HFFc6 (cell line): ENCODE results near the gene ZDHHC17. TPM values are rescaled to one million over a fixed set of nuclear protein-coding genes. Genes with fewer than 3 reads are reported as not detected.

Experiments
- DNase-seq: peaks from one replicate; pipeline ENCODE4 v3.0.0-alpha.2; 2018
- H3K27ac Mint-ChIP-seq: 2 replicates; pipeline ENCODE4 v1.8.0; 2020; ENCODE audit warnings: mild to moderate bottlenecking, mixed read lengths
- H3K27me3 Mint-ChIP-seq: 2 replicates; pipeline ENCODE4 v1.8.0; 2021; ENCODE audit warnings: mild to moderate bottlenecking, moderate library complexity, mixed read lengths; ENCODE audit not compliant: insufficient read depth
- H3K36me3 Mint-ChIP-seq: 2 replicates; pipeline ENCODE4 v1.8.0; 2021; ENCODE audit warnings: low read depth, mixed read lengths
- H3K4me1 Mint-ChIP-seq: 2 replicates; pipeline ENCODE4 v1.8.0; 2020; ENCODE audit warnings: low read depth, mixed read lengths
- H3K4me3 Mint-ChIP-seq: 2 replicates; pipeline ENCODE4 v1.8.0; 2020; ENCODE audit warnings: mild to moderate bottlenecking, moderate library complexity, mixed read lengths
- H3K9me3 Mint-ChIP-seq: 2 replicates; pipeline ENCODE4 v1.8.0; 2020; ENCODE audit warnings: mild to moderate bottlenecking, mixed read lengths
- CTCF ChIP-seq: fragments of 200-600 bp; sonication (generic); IDR thresholded peaks from 2 replicates; pipeline ENCODE4 v1.5.0; 2021; ENCODE audit warnings: antibody characterized with exemption, mild to moderate bottlenecking
- total RNA-seq, 6 experiments: library from RNA; stranded (reverse); fragmentation: NEBNext Ultra II Directional; extraction: Animal tissue kit (Norgen Biotek cat#: 25700); gene quantifications; 2 replicates in 1 of 6; 3 replicates in 5 of 6; pipeline ENCODE4 v1.2.3, GENCODE V29; 2021

Gene ZDHHC17
- total RNA-seq, 6 experiments from 2014 or later: 16.0 to 23.6 (median 19.2) TPM

- TF ChIP-seq CTCF: no peak
- no peak overlapping the region for H3K4me3 Mint-ChIP-seq
- no peak overlapping the region for H3K27ac Mint-ChIP-seq
- peaks cover 18% of the 10 kb centered on the region for H3K4me1 Mint-ChIP-seq
- no peaks in the 10 kb centered on the region for H3K36me3 Mint-ChIP-seq
- no peaks in the 10 kb centered on the region for H3K9me3 Mint-ChIP-seq
- no peaks in the 10 kb centered on the region for H3K27me3 Mint-ChIP-seq
- DNase-seq: no peak
Measured at GRCh38 chr12:76755829-76756379, 8.0 kb upstream of the ZDHHC17 start.

DNA sequence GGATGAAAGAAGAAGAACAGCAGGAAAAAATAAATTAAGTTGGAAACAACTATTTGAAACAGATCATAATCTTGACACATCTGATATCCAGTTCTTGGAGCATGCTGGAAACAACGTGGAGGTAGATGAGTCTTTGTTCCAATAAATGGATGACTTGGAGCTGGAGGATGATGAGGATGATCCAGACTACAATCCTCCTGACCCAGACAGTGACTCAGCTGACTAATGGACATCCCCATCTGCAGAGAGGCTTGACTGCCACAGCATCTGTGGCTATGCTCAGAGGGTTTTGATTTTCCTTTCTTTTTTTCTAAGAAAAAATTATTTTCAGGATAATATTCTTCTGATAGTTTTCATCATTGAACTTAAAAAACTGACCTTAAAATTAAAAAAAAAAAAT is 6.2 kb upstream of the ZDHHC17 start:
- H3K4me3 Mint-ChIP-seq: no peak overlapping the region
- H3K36me3 Mint-ChIP-seq: no peaks in the 10 kb centered on the region
- H3K27me3 Mint-ChIP-seq: no peaks in the 10 kb centered on the region
- no peak for TF ChIP-seq CTCF
- peak; percentile 16 for DNase-seq
- peak overlapping the region; percentile 2 for H3K27ac Mint-ChIP-seq
- no peaks in the 10 kb centered on the region for H3K9me3 Mint-ChIP-seq
- H3K4me1 Mint-ChIP-seq: peaks cover 21% of the 10 kb centered on the region

GRCh38 chr12:76762601-76762980 is 1.3 kb upstream of the ZDHHC17 start:
- H3K27ac Mint-ChIP-seq: peak overlapping the region; percentile 96
- peaks cover 3% of the 10 kb centered on the region; the same call in 1 of the 2 replicates for H3K36me3 Mint-ChIP-seq
- DNase-seq: no peak
- H3K4me3 Mint-ChIP-seq: peak overlapping the region; percentile 94
- peaks cover 41% of the 10 kb centered on the region for H3K4me1 Mint-ChIP-seq
- H3K27me3 Mint-ChIP-seq: peaks cover 1% of the 10 kb centered on the region
- no peak for TF ChIP-seq CTCF
- H3K9me3 Mint-ChIP-seq: no peaks in the 10 kb centered on the region

DNA sequence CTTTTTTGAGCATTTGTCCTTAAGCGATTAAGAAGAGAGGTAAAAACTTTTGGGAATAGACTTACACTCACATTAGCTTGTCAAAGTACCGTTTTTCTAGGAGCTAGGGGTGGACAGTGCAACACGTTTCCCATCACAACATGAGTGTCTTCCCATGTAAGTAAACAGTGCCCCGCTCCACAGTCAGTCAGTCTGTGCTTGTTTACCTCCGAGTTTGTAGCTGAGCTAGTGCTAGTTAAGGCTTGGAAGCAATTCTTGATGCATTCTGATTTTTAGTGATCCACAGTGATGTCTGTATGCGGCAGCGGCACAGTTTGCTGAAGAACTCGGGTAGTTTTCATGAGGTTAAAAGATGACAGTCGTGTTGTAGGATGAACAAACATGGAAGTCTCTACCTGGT is 941 bp downstream of the ZDHHC17 start:
- H3K4me1 Mint-ChIP-seq: peaks cover 47% of the 10 kb centered on the region
- TF ChIP-seq CTCF: no peak
- DNase-seq: no peak
- H3K36me3 Mint-ChIP-seq: peaks cover 3% of the 10 kb centered on the region; the same call in 1 of the 2 replicates
- peaks cover 1% of the 10 kb centered on the region for H3K27me3 Mint-ChIP-seq
- no peaks in the 10 kb centered on the region for H3K9me3 Mint-ChIP-seq
- peak overlapping the region; percentile 96 for H3K27ac Mint-ChIP-seq
- H3K4me3 Mint-ChIP-seq: peak overlapping the region; percentile 94

DNA sequence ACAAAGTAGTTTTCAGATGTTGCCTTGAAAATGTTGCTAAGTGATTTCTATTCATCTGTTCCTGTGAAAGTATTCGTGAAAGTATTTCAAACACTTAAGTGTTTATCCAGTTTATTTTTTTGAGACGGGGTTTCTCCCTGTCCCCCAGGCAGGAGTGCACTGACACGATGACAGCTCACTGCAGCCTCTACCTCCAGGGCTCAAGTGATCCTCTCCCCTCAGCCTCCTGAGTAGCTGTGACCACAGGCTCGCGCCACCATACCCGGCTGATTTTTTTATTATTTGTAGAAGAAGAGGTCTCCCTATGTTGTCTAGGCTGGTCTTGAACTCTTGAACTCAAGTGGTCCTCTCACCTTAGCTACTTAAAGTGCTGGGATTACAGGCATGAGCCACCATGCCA is 1.7 kb downstream of the ZDHHC17 start:
- no peaks in the 10 kb centered on the region for H3K9me3 Mint-ChIP-seq
- H3K27ac Mint-ChIP-seq: peak overlapping the region; percentile 96
- TF ChIP-seq CTCF: no peak

More for the DNA sequence above, 1.7 kb downstream of the ZDHHC17 start:
- Mint-ChIP-seq H3K36me3 (peaks cover 3% of the 10 kb centered on the region; the same call in 1 of the 2 replicates), H3K4me1 (peaks cover 50% of the 10 kb centered on the region), H3K27me3 (peaks cover 1% of the 10 kb centered on the region), H3K4me3 (peak overlapping the region; percentile 94)
- DNase-seq: no peak
